Fibroblast of skin of left quadriceps (primary cell): Measurements from ENCODE around the gene HBEGF.
A peak's percentile ranks its signal among the peaks of the same experiment; 100 is the strongest.

ENCODE experiments used
- DNase-seq, 2 experiments: peaks; one replicate each; pipeline ENCODE4 v3.0.0-alpha.2; 2013; ENCODE audit warnings: low read depth in 2 of 2

The HBEGF gene

GRCh38 chr5:140302786-140303639 is 43.4 kb downstream of the HBEGF start, which contains the start of gene PFDN1:
Gene PFDN1, minus strand, starts transcription at chr5:140303101. Its CDS starts 28 bp downstream, at chr5:140303073.
- DNase-seq = peak; percentile 88

- DNase-seq = no peak
Measured at GRCh38 chr5:140301136-140301535, 45.3 kb downstream of the HBEGF start.

- no peak for DNase-seq
Measured at GRCh38 chr5:140299056-140299455, 47.3 kb downstream of the HBEGF start.

- DNase-seq = peak; percentile 51 to 53
Measured at GRCh38 chr5:140298183-140298601, 48.2 kb downstream of the HBEGF start.

- DNase-seq = no peak
Measured at GRCh38 chr5:140297283-140297682, 49.1 kb downstream of the HBEGF start.

GRCh38 chr5:140296289-140296688 is 50.1 kb downstream of the HBEGF start:
- no peak for DNase-seq

GRCh38 chr5:140295414-140295813 is 51.0 kb downstream of the HBEGF start:
- peak; percentile 93 for DNase-seq

- no peak for DNase-seq
Measured at GRCh38 chr5:140294753-140295152, 51.6 kb downstream of the HBEGF start.

GRCh38 chr5:140293849-140294100 is 52.6 kb downstream of the HBEGF start:
- DNase-seq = no peak

GRCh38 chr5:140293091-140293848 is 53.1 kb downstream of the HBEGF start:
- no peak for DNase-seq

GRCh38 chr5:140292212-140293036 is 54.0 kb downstream of the HBEGF start:
- DNase-seq = no peak

- no peak for DNase-seq
Measured at GRCh38 chr5:140287801-140288521, 58.4 kb downstream of the HBEGF start.

- no peak for DNase-seq
Measured at GRCh38 chr5:140286424-140286823, 60.0 kb downstream of the HBEGF start.

- no peak for DNase-seq
Measured at GRCh38 chr5:140284013-140284412, 62.4 kb downstream of the HBEGF start.
